Stimulated activated CD4-positive, alpha-beta T cell treated with anti-CD3 and anti-CD28 coated beads, Interleukin-4, amount 100 ng/mL, for 4 hours (primary cell): ENCODE results near the gene DTX3.
"Not testable (repeated sequence)": the region's sequence is repeated elsewhere in the genome, so short reads cannot be mapped to it uniquely, and the experiment has no call there.

ENCODE experiments used
- DNase-seq, 2 experiments: peaks; one replicate each; pipeline ENCODE4 v3.0.0-alpha.2; 2020

The DTX3 gene

GRCh38 chr12:57609101-57609780, 4.6 kb downstream of the DTX3 start:
- no peak for DNase-seq

GRCh38 chr12:57609781-57610553, 5.3 kb downstream of the DTX3 start:
- DNase-seq = no peak

GRCh38 chr12:57610554-57611107, 6.0 kb downstream of the DTX3 start:
- DNase-seq = no peak

GRCh38 chr12:57611108-57611826, 6.6 kb downstream of the DTX3 start, which contains the start of gene ARHGEF25:
Gene ARHGEF25 (plus strand): TSS chr12:57611435. CDS start chr12:57611895, 460 bp downstream.
- DNase-seq = peak; percentile 40 to 58

- DNase-seq = no peak
Measured at GRCh38 chr12:57611827-57612710, 7.4 kb downstream of the DTX3 start.

- no peak for DNase-seq
Measured at GRCh38 chr12:57612711-57613426, 8.2 kb downstream of the DTX3 start.

- DNase-seq = no peak
Measured at GRCh38 chr12:57613427-57614109, 8.9 kb downstream of the DTX3 start.

GRCh38 chr12:57614178-57614947, 9.7 kb downstream of the DTX3 start:
- DNase-seq = no peak

GRCh38 chr12:57614948-57615500, 10.4 kb downstream of the DTX3 start:
- no peak for DNase-seq

GRCh38 chr12:57615637-57616036, 11.0 kb downstream of the DTX3 start:
- no peak for DNase-seq

GRCh38 chr12:57616383-57617101, 11.9 kb downstream of the DTX3 start:
- DNase-seq = no peak

- no peak for DNase-seq
Measured at GRCh38 chr12:57617942-57618341, 13.3 kb downstream of the DTX3 start.

GRCh38 chr12:57618431-57618830, 13.8 kb downstream of the DTX3 start:
- DNase-seq = not testable (repeated sequence)

- no peak for DNase-seq
Measured at GRCh38 chr12:57618966-57619433, 14.4 kb downstream of the DTX3 start.

- DNase-seq = no peak
Measured at GRCh38 chr12:57619434-57620244, 15.0 kb downstream of the DTX3 start.

GRCh38 chr12:57620245-57620935, 15.8 kb downstream of the DTX3 start:
- DNase-seq = no peak

GRCh38 chr12:57620936-57621496, 16.4 kb downstream of the DTX3 start:
- no peak for DNase-seq
